ENCODE results near the gene RBM7.

RBM7 gene

GRCh38 chr11:114358716-114359115 lies 41.8 kb upstream of the RBM7 start:
- TF ChIP-seq CTCF (IDR thresholded peaks at IDR 0.05; ENCODE audit: low read depth, low read length, poor library complexity, severe bottlenecking): no peak
- TF ChIP-seq EZH2phosphoT487 (IDR thresholded peaks at IDR 0.05; ENCODE audit: borderline replicate concordance, low read length): no peak
- H3K27ac ChIP-seq (ENCODE audit: low read depth, low read length): no peak overlapping the region
- no peaks in the 10 kb centered on the region for H3F3A ChIP-seq (ENCODE audit: control insufficient read depth, insufficient read depth)
- no peaks in the 10 kb centered on the region for H3K9me3 ChIP-seq (ENCODE audit: control insufficient read depth, insufficient read depth, low read length)
- H3K4me3 ChIP-seq (ENCODE audit: low read length): no peak overlapping the region
- H3K4me2 ChIP-seq (ENCODE audit: low read length): no peak overlapping the region
- H3K27me3 ChIP-seq (ENCODE audit: control insufficient read depth, low read length): no peaks in the 10 kb centered on the region
- H3K9me2 ChIP-seq (replicated peaks; ENCODE audit: control insufficient read depth, low read length): no peaks in the 10 kb centered on the region
- no peaks in the 10 kb centered on the region for H3K4me1 ChIP-seq (ENCODE audit: control insufficient read depth, low read length)
- H3K36me3 ChIP-seq (ENCODE audit: control insufficient read depth, low read length): no peaks in the 10 kb centered on the region
- no peaks in the 10 kb centered on the region for H3K79me2 ChIP-seq (ENCODE audit: control insufficient read depth, low read length)
- H4K20me1 ChIP-seq (ENCODE audit: control insufficient read depth, insufficient read depth, low read depth, low read length): no peaks in the 10 kb centered on the region

- Histone ChIP-seq H3K9me2 (replicated peaks; ENCODE audit: control insufficient read depth, low read length) (no peaks in the 10 kb centered on the region), H3F3A (ENCODE audit: control insufficient read depth, insufficient read depth) (no peaks in the 10 kb centered on the region), H3K9me3 (ENCODE audit: control insufficient read depth, insufficient read depth, low read length) (no peaks in the 10 kb centered on the region), H3K79me2 (ENCODE audit: control insufficient read depth, low read length) (no peaks in the 10 kb centered on the region), H3K27ac (ENCODE audit: low read depth, low read length) (no peak overlapping the region), H3K4me1 (ENCODE audit: control insufficient read depth, low read length) (no peaks in the 10 kb centered on the region), H3K36me3 (ENCODE audit: control insufficient read depth, low read length) (no peaks in the 10 kb centered on the region), H3K4me3 (ENCODE audit: low read length) (no peak overlapping the region), H3K4me2 (ENCODE audit: low read length) (no peak overlapping the region), H3K27me3 (ENCODE audit: control insufficient read depth, low read length) (no peaks in the 10 kb centered on the region), H4K20me1 (ENCODE audit: control insufficient read depth, insufficient read depth, low read depth, low read length) (no peaks in the 10 kb centered on the region)
- no peak for TF ChIP-seq EZH2phosphoT487 (IDR thresholded peaks at IDR 0.05; ENCODE audit: borderline replicate concordance, low read length)
- no peak for TF ChIP-seq CTCF (IDR thresholded peaks at IDR 0.05; ENCODE audit: low read depth, low read length, poor library complexity, severe bottlenecking)
Measured at GRCh38 chr11:114359342-114359741, 41.1 kb upstream of the RBM7 start.

- no peak overlapping the region for H3K4me3 ChIP-seq (ENCODE audit: low read length)
- H3K9me2 ChIP-seq (replicated peaks; ENCODE audit: control insufficient read depth, low read length): no peaks in the 10 kb centered on the region
- H3F3A ChIP-seq (ENCODE audit: control insufficient read depth, insufficient read depth): no peaks in the 10 kb centered on the region
- H3K27me3 ChIP-seq (ENCODE audit: control insufficient read depth, low read length): no peaks in the 10 kb centered on the region
- H3K4me1 ChIP-seq (ENCODE audit: control insufficient read depth, low read length): no peaks in the 10 kb centered on the region
- no peaks in the 10 kb centered on the region for H4K20me1 ChIP-seq (ENCODE audit: control insufficient read depth, insufficient read depth, low read depth, low read length)
- no peaks in the 10 kb centered on the region for H3K79me2 ChIP-seq (ENCODE audit: control insufficient read depth, low read length)
- no peak for TF ChIP-seq EZH2phosphoT487 (IDR thresholded peaks at IDR 0.05; ENCODE audit: borderline replicate concordance, low read length)
- no peak for TF ChIP-seq CTCF (IDR thresholded peaks at IDR 0.05; ENCODE audit: low read depth, low read length, poor library complexity, severe bottlenecking)
- H3K4me2 ChIP-seq (ENCODE audit: low read length): no peak overlapping the region
- H3K36me3 ChIP-seq (ENCODE audit: control insufficient read depth, low read length): no peaks in the 10 kb centered on the region
- H3K27ac ChIP-seq (ENCODE audit: low read depth, low read length): no peak overlapping the region
- H3K9me3 ChIP-seq (ENCODE audit: control insufficient read depth, insufficient read depth, low read length): no peaks in the 10 kb centered on the region
Measured at GRCh38 chr11:114362326-114362725, 38.1 kb upstream of the RBM7 start.

- TF ChIP-seq EZH2phosphoT487 (IDR thresholded peaks at IDR 0.05; ENCODE audit: borderline replicate concordance, low read length) (no peak), CTCF (IDR thresholded peaks at IDR 0.05; ENCODE audit: low read depth, low read length, poor library complexity, severe bottlenecking) (no peak)
- no peak overlapping the region for H3K27ac ChIP-seq (ENCODE audit: low read depth, low read length)
- no peaks in the 10 kb centered on the region for H4K20me1 ChIP-seq (ENCODE audit: control insufficient read depth, insufficient read depth, low read depth, low read length)
- no peaks in the 10 kb centered on the region for H3K36me3 ChIP-seq (ENCODE audit: control insufficient read depth, low read length)
- H3K4me3 ChIP-seq (ENCODE audit: low read length): no peak overlapping the region
- no peaks in the 10 kb centered on the region for H3K9me2 ChIP-seq (replicated peaks; ENCODE audit: control insufficient read depth, low read length)
- no peaks in the 10 kb centered on the region for H3K9me3 ChIP-seq (ENCODE audit: control insufficient read depth, insufficient read depth, low read length)
- no peak overlapping the region for H3K4me2 ChIP-seq (ENCODE audit: low read length)
- H3K27me3 ChIP-seq (ENCODE audit: control insufficient read depth, low read length): 0 out of 2 replicates have a peak, but pooled peaks cover 3% of the 10 kb centered on the region
- H3K4me1 ChIP-seq (ENCODE audit: control insufficient read depth, low read length): no peaks in the 10 kb centered on the region
- H3K79me2 ChIP-seq (ENCODE audit: control insufficient read depth, low read length): no peaks in the 10 kb centered on the region
- no peaks in the 10 kb centered on the region for H3F3A ChIP-seq (ENCODE audit: control insufficient read depth, insufficient read depth)
Measured at GRCh38 chr11:114362958-114363357, 37.5 kb upstream of the RBM7 start.

Measured in DOHH2 (cell line).